Smooth muscle cell (in vitro differentiated cells): Measurements from ENCODE around the gene TTC27. TPM values are rescaled to one million over a fixed set of nuclear protein-coding genes. Genes with fewer than 3 reads are reported as not detected.
"Not testable (repeated sequence)": the region's sequence is repeated elsewhere in the genome, so short reads cannot be mapped to it uniquely, and the experiment has no call there.

ENCODE experiments used
- DNase-seq: peaks from one replicate; lab custom pipeline; 2025; ENCODE audit not compliant: unreplicated experiment; lab: John Stamatoyannopoulos, UW
- H2AFZ ChIP-seq: fragments of 200-600 bp; sonication (generic); 2 replicates; pipeline ENCODE4 v1.6.0; 2016; ENCODE audit warnings: antibody characterized with exemption, low read depth, mild to moderate bottlenecking
- H3F3A ChIP-seq: fragments of 200-600 bp; sonication (generic); 2 replicates; pipeline ENCODE4 v1.6.0; 2017; ENCODE audit warnings: antibody characterized with exemption, low read depth
- H3K27ac ChIP-seq: fragments of 200-600 bp; sonication (generic); 2 replicates; pipeline ENCODE4 v1.5.1; 2016; ENCODE audit warnings: low read depth, mild to moderate bottlenecking
- H3K27me3 ChIP-seq: fragments of 200-600 bp; sonication (generic); 2 replicates; pipeline ENCODE4 v1.6.1; 2016; ENCODE audit warnings: low read depth, mild to moderate bottlenecking
- H3K36me3 ChIP-seq: fragments of 200-600 bp; sonication (generic); 2 replicates; pipeline ENCODE4 v1.5.1; 2016; ENCODE audit warnings: low read depth
- H3K4me1 ChIP-seq: fragments of 200-600 bp; sonication (generic); 2 replicates; pipeline ENCODE4 v1.5.1; 2016; ENCODE audit warnings: low read depth
- H3K4me2 ChIP-seq: fragments of 200-600 bp; sonication (generic); 2 replicates; pipeline ENCODE4 v1.6.0; 2016; ENCODE audit warnings: mild to moderate bottlenecking
- H3K4me3 ChIP-seq: fragments of 200-600 bp; sonication (generic); 2 replicates; pipeline ENCODE4 v1.5.1; 2016; ENCODE audit warnings: mild to moderate bottlenecking
- H3K79me2 ChIP-seq: fragments of 200-600 bp; sonication (generic); 2 replicates; pipeline ENCODE4 v1.6.0; 2016; ENCODE audit warnings: low read depth, mild to moderate bottlenecking
- H3K9ac ChIP-seq: fragments of 200-600 bp; sonication (generic); 2 replicates; pipeline ENCODE4 v1.6.0; 2016; ENCODE audit warnings: low read depth
- H3K9me3 ChIP-seq: fragments of 200-600 bp; sonication (generic); replicated peaks from 2 replicates; pipeline ENCODE4 v1.5.1; 2016; ENCODE audit warnings: low read depth
- H4K20me1 ChIP-seq: fragments of 200-600 bp; sonication (generic); 2 replicates; pipeline ENCODE4 v1.6.0; 2016; ENCODE audit warnings: low read depth
- CTCF ChIP-seq: fragments of 200-600 bp; sonication (generic); IDR thresholded peaks from 2 replicates; pipeline ENCODE4 v1.5.1; 2017; ENCODE audit warnings: borderline replicate concordance, mild to moderate bottlenecking, antibody characterized with exemption; ENCODE audit not compliant: insufficient read depth, poor library complexity, severe bottlenecking
- WGBS: methylation state at CpG from one replicate; pipeline ENCODE4 v1.1.7; 2016; ENCODE audit warnings: low lambda C conversion rate; 5-methylcytosine and 5-hydroxymethylcytosine counted together
- microRNA-seq: library from miRNA; unstranded; fragments of <30 nt; microRNA quantifications from one replicate; pipeline ENCODE4, GENCODE V29; 2016; ENCODE audit warnings: borderline number of aligned reads
- polyA plus RNA-seq: library from polyadenylated mRNA; unstranded; fragments of >200 nt; fragmentation: Nextera tagmentation; extraction: Ambion mirVana; gene quantifications from 2 replicates; pipeline ENCODE4 v1.2.1, GENCODE V29; 2016
- small RNA-seq: library from RNA; depleted of rRNA; stranded (forward); fragments of <200 nt; gene quantifications from one replicate; pipeline ENCODE3, GENCODE V24; 2014
- total RNA-seq: library from RNA; depleted of rRNA; stranded (reverse); fragments of >200 nt; gene quantifications from 2 replicates; pipeline ENCODE4 v1.2.3, GENCODE V29; 2014

Gene TTC27
- total and polyA plus RNA-seq, 2 experiments from 2014 or later: 9.2 to 12.1 TPM

- 34% methylated on average over 7 of the region's 7 CpGs for WGBS
- peak overlapping the region; percentile 72 for H3K27ac ChIP-seq
These were observed 236.7 kb downstream of the TTC27 start for GRCh38 chr2:32864334-32865111.

DNA sequence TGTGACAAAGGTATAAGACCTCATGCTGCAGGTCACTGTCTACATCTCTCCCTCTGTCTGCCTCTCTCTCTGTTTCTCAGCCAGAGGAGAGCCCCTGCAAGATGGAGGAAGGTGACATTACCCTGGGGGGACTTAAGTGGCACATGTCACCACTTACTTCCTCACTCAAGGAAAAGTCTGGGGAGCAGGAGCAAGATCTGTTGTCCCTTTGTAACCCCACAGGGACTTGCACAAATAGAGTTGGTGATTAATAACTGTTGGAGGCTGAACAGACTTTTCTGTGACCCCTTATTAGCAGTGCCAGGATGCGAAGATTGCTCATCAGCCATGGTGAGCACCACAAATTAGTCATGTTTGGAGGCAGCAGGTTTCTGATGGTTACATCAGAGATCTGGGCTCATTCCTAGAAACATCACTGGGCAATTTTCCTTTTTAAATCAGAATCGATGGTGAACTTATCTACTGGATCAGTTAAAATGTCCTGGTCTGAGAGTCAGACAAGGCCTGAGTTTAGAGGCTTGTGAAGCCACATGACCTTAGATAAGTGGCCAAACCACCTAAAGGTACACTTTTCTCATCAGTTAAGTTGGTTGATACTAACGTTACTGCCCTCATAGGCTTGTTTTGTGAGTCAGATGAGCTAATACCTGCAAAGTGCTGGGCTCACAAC, 237.7 kb downstream of the TTC27 start:
- 32% methylated on average over 3 of the region's 3 CpGs for WGBS

More at GRCh38 chr2:32864334-32865111, 236.7 kb downstream of the TTC27 start:
- no peaks in the 10 kb centered on the region for H4K20me1 ChIP-seq
- H2AFZ ChIP-seq: peak overlapping the region; percentile 18
- no peaks in the 10 kb centered on the region for H3K79me2 ChIP-seq
- H3K4me1 ChIP-seq: peaks cover 3% of the 10 kb centered on the region
- H3K36me3 ChIP-seq: no peaks in the 10 kb centered on the region
- H3K27me3 ChIP-seq: no peaks in the 10 kb centered on the region
- H3F3A ChIP-seq: peaks cover 6% of the 10 kb centered on the region
- H3K4me2 ChIP-seq: peak overlapping the region; percentile 69
- no peak overlapping the region for H3K4me3 ChIP-seq
- no peak for TF ChIP-seq CTCF
- H3K9ac ChIP-seq: no peak overlapping the region
- no peak for DNase-seq
- H3K9me3 ChIP-seq: no peaks in the 10 kb centered on the region

GRCh38 chr2:32866462-32866861, 238.6 kb downstream of the TTC27 start:
- 97% methylated on average over 1 of the region's 1 CpG for WGBS

More for the DNA sequence above, 237.7 kb downstream of the TTC27 start:
- Histone ChIP-seq H3K4me3 (no peak overlapping the region), H3F3A (peaks cover 6% of the 10 kb centered on the region), H3K27me3 (no peaks in the 10 kb centered on the region), H3K27ac (peak overlapping the region; percentile 72), H2AFZ (no peak overlapping the region), H3K36me3 (no peaks in the 10 kb centered on the region), H3K4me2 (peak overlapping the region; percentile 69), H3K9ac (peak overlapping the region; percentile 32), H3K9me3 (no peaks in the 10 kb centered on the region), H3K79me2 (no peaks in the 10 kb centered on the region), H4K20me1 (no peaks in the 10 kb centered on the region), H3K4me1 (peaks cover 3% of the 10 kb centered on the region)
- DNase-seq: no peak
- TF ChIP-seq CTCF: no peak

More at GRCh38 chr2:32866462-32866861, 238.6 kb downstream of the TTC27 start:
- not testable (repeated sequence) for H3K4me3 ChIP-seq, H2AFZ ChIP-seq, H3K79me2 ChIP-seq, H3K4me2 ChIP-seq, H3K9ac ChIP-seq, H3K9me3 ChIP-seq, H3F3A ChIP-seq, H3K27me3 ChIP-seq, H4K20me1 ChIP-seq, H3K4me1 ChIP-seq, H3K36me3 ChIP-seq, DNase-seq
- H3K27ac ChIP-seq: peak overlapping the region; percentile 72

Small RNAs within 50 kb of the gene (microRNA-seq; reads per million reads assigned to microRNA genes)
- gene MIR4765: not detected

Small RNAs within 50 kb of the gene (small RNA-seq; reads per million reads assigned to genes)
- gene MIR4765: 0.11 reads per million
